ENCODE results near the gene PRTFDC1. TPM values are rescaled to one million over a fixed set of nuclear protein-coding genes. Genes with fewer than 3 reads are reported as not detected.

PRTFDC1 gene
- total and polyA plus RNA-seq, 2 of the 8 experiments (the other 6 are each of a cell fraction or from before 2014, with no cell fraction given): 5.9 to 6.6 TPM

GRCh38 chr10:24902400-24902728 lies 50.0 kb downstream of the PRTFDC1 start:
- 93% methylated on average over 1 of the region's 1 CpG; no CpG with 5 or more reads in 1 of the 2 experiments for WGBS, 2 experiments (ENCODE audit: extremely low coverage in 1 of 2, insufficient coverage in 1 of 2, insufficient read length in 1 of 2, insufficient replicate concordance in 2 of 2, low coverage in 1 of 2, low lambda C conversion rate in 2 of 2, missing lambda C conversion rate in 1 of 2)
- H3K4me2 ChIP-seq (ENCODE audit: insufficient read depth in 1 of 2, low read depth in 2 of 2, low read length in 2 of 2): no peak overlapping the region
- no peak for FAIRE-seq
- TF ChIP-seq EGR1 (IDR thresholded peaks at IDR 0.05; ENCODE audit: borderline replicate concordance, low read depth, low read length): no peak
- TF ChIP-seq BCL11A (IDR thresholded peaks at IDR 0.05; ENCODE audit: low read depth in 2 of 2, low read length in 2 of 2): no peak
- TF ChIP-seq CBX8 (IDR thresholded peaks at IDR 0.05; ENCODE audit: borderline replicate concordance, low read depth, low read length): no peak
- no peak for TF ChIP-seq KDM4A (IDR thresholded peaks at IDR 0.05; ENCODE audit: low read depth, low read length, severe bottlenecking)
- no peak for TF ChIP-seq MAFK (IDR thresholded peaks at IDR 0.05; ENCODE audit: low read depth, low read length)
- TF ChIP-seq, protein P1, sequence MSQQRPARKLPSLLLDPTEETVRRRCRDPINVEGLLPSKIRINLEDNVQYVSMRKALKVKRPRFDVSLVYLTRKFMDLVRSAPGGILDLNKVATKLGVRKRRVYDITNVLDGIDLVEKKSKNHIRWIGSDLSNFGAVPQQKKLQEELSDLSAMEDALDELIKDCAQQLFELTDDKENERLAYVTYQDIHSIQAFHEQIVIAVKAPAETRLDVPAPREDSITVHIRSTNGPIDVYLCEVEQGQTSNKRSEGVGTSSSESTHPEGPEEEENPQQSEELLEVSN (IDR thresholded peaks at IDR 0.05): no peak
- no peak for TF ChIP-seq CEBPB (IDR thresholded peaks at IDR 0.05; ENCODE audit: low read depth, low read length)
- no peak for TF ChIP-seq CREB1 (IDR thresholded peaks at IDR 0.05)
- no peak for TF ChIP-seq PHF8 (conservative IDR thresholded peaks at IDR 0.05; ENCODE audit: low read depth, low read length)
- TF ChIP-seq HDAC6 (IDR thresholded peaks at IDR 0.05; ENCODE audit: low read depth, low read length): no peak
- no peak for TF ChIP-seq TCF12 (IDR thresholded peaks at IDR 0.05; ENCODE audit: low read depth, low read length)
- no peak for TF ChIP-seq CTBP2 (IDR thresholded peaks at IDR 0.05; ENCODE audit: borderline replicate concordance, insufficient read depth, insufficient read length, low read length)

More at GRCh38 chr10:24902400-24902728, 50.0 kb downstream of the PRTFDC1 start:
- H3K9ac ChIP-seq (replicated peaks in 1 of 4; ENCODE audit: extremely low read depth in 1 of 4, low read depth in 3 of 4, low read length in 3 of 4): no peak overlapping the region
- H3K14ac ChIP-seq (ENCODE audit: insufficient read length): no peak overlapping the region
- H3K4me3 ChIP-seq (ENCODE audit: extremely low read depth in 1 of 4, insufficient read depth in 2 of 4, low read depth in 3 of 4, low read length in 4 of 4): no peak overlapping the region
- H2BK12ac ChIP-seq (ENCODE audit: low read depth, low read length): no peak overlapping the region
- DNase-seq (ENCODE audit: low read depth in 1 of 2, low spot score in 2 of 2): no peak
- CTCF ChIA-PET (ENCODE audit: partially characterized antibody): no interaction called here
- H2BK120ac ChIP-seq (replicated peaks; ENCODE audit: low read depth, low read length): no peak overlapping the region
- no peak overlapping the region for H4K91ac ChIP-seq (replicated peaks; ENCODE audit: insufficient read length, low read length)
- no peak overlapping the region for H3K23ac ChIP-seq (ENCODE audit: insufficient read length)
- no peak overlapping the region for H2BK5ac ChIP-seq (ENCODE audit: low read depth, low read length)
- no peak overlapping the region for H4K8ac ChIP-seq (ENCODE audit: extremely low read depth, insufficient read depth, low read length)
- no peak overlapping the region for H2BK20ac ChIP-seq (ENCODE audit: low read length)
- POLR2A ChIA-PET (ENCODE audit: partially characterized antibody): interaction anchor here (1.3 kb wide), 1 partner anchor 12 kb away, joined by 3 read pairs; no protein-coding TSS in a partner anchor
- H3K4me1 ChIP-seq (replicated peaks in 1 of 4; ENCODE audit: control insufficient read depth in 3 of 4, insufficient read depth in 4 of 4, low read length in 3 of 4): no peaks in the 10 kb centered on the region
- H3K36me3 ChIP-seq (ENCODE audit: control insufficient read depth in 2 of 4, insufficient read depth in 4 of 4, low read length in 3 of 4): no peaks in the 10 kb centered on the region
- no peaks in the 10 kb centered on the region for H3K27me3 ChIP-seq (replicated peaks in 1 of 4; ENCODE audit: control insufficient read depth in 3 of 4, extremely low read depth in 1 of 4, insufficient read depth in 3 of 4, low read length in 3 of 4)
- no peaks in the 10 kb centered on the region for H3K23me2 ChIP-seq (ENCODE audit: low read depth, low read length)
- no peaks in the 10 kb centered on the region for H4K20me1 ChIP-seq (replicated peaks in 1 of 2; ENCODE audit: control insufficient read depth in 1 of 2, insufficient read depth in 2 of 2, low read length in 2 of 2)
- H3K9me3 ChIP-seq (ENCODE audit: insufficient read depth in 2 of 2, low read depth in 1 of 2, low read length in 1 of 2): no peaks in the 10 kb centered on the region
- H2AFZ ChIP-seq (ENCODE audit: low read length): no peak overlapping the region
- H3K4ac ChIP-seq (replicated peaks; ENCODE audit: insufficient read length, low read depth, low read length): no peak overlapping the region
- no peak overlapping the region for H3K18ac ChIP-seq (ENCODE audit: extremely low read depth, low read length)
- no peak overlapping the region for H2BK15ac ChIP-seq (ENCODE audit: low read length)
- no peak overlapping the region for H2AK5ac ChIP-seq (ENCODE audit: low read depth, low read length)
- H3K27ac ChIP-seq (ENCODE audit: low read depth, low read length): no peak overlapping the region
- H3K79me1 ChIP-seq (ENCODE audit: low read depth, low read length): no peaks in the 10 kb centered on the region
- no peaks in the 10 kb centered on the region for H3K79me2 ChIP-seq (ENCODE audit: control insufficient read depth in 1 of 2, insufficient read depth in 2 of 2, low read length in 2 of 2)
- no peak overlapping the region for H3K56ac ChIP-seq (replicated peaks; ENCODE audit: insufficient read length, low read depth, low read length)
- H4K5ac ChIP-seq (ENCODE audit: insufficient read length, low read depth, low read length): no peak overlapping the region

All from H1 (cell line).